ENCODE results near the gene ESYT2.

Gene ESYT2

DNA sequence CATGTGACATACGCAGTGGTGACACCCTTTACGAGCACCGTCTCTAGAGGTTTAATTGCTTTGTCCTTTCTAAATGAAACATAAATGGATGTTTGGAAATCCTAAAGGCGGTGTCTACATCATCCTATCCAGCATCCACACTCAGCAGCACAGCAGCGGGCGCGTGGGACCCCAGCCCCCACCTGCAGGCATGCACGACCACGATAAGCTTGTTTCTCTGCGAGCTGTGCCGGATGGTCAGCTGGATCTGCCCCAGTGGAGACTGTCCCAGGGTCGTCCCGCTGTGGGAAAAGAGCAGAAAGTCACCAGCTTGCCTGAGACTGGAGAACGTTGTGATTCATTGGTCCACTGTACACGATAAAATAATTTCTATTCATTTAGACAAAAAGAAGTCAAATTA is 90.5 kb downstream of the ESYT2 start:
- DNase-seq: no peak

DNA sequence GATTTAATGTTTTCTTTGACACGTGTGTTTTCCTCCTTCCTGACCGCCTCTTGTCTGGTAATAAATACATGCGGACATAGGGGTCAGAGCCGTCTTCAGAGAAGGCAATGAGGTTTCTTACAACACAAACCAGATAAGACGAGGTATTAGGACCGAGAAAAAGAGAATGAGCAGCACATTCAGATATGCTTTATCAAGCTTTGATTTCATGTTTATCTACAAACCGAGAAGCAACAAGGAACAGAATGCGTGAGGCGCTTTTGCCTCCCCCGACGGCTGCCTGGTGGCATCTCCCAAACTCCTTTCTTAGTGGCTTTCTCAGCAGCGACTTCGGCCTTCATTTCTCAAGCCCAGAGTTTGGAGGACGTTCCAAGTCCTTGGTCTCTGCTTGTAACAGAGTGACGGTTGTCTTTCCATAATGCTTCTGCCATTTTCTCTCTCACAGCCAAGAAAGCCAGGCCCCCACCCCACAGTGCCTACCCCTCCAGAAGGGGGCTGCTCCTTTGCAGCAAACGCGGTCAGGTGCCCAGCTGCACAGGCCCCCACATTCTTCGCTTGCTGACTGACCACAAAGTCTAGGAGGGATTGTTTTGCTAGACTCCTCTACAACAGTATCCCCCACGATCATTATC is 92.1 kb downstream of the ESYT2 start:
- DNase-seq: no peak

DNA sequence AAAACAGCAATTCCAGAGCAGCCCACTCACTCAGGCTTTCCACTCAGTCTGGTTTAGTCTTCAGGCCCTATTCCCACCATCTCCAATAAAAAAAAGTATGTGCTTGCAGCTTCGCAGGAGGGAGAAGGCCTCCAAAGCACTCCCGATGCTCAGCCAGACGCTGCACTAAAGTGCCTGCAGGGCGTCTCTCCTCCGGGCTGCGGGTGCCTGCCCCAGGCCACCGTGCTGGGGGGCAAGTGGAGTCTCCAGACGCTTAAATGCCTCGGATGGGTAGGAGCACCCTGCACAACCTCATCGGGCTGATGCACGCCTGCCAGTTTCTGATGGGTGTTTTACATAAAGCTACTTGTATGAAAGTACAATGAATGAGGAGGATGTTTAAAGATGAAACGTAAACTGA is 93.4 kb downstream of the ESYT2 start:
- no peak for DNase-seq

- no peak for DNase-seq
Measured at GRCh38 chr7:158734861-158735260, 94.4 kb downstream of the ESYT2 start.

DNA sequence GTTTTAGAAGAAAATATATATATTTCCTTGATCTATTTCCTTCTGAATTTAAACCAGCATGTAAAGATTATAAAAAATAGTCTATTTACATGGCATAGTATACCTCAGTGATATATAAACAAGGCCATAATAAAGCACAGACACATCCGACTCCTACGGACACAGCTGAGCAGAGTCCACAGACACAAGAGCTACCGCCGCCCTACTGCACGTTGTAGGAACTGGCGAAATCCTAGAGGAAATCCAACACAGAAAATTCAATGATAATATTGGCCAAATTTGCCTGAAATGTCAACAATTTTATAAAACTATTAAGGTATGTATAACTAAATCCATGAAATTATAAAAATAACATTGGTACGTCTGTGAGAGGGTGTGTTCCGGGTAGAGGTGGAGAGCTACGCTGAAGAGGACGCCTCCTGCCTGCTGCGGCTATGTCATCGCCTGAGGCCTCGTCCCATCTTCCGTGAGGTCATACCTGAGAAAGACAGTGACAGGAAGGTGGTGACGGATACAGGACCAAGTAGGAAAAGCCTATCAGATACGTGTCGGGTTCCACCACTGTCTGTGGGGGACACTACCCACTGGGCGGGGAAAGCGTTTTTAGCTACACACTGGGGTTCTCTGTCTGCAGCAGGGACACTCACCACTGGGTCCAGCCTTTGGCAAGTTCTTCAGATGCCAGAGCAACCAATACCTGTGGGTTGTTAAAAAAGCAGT is 95.4 kb downstream of the ESYT2 start:
- DNase-seq: no peak

DNA sequence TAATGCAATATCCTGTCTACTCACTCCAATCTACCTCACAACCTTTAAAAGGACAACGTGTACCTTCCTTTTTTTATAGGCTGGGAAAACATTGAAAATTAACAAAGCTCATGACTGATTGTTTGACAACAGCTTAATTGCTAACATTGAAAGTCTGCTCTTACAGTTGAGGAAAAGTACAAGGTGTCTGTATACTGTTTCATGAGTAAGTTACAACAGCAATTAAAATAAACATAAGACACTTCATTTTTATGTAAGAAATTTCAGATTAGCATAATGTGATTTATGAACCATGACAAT is 96.1 kb downstream of the ESYT2 start:
- no peak for DNase-seq

- no peak for DNase-seq
Measured at GRCh38 chr7:158732494-158733219, 96.7 kb downstream of the ESYT2 start.

DNA sequence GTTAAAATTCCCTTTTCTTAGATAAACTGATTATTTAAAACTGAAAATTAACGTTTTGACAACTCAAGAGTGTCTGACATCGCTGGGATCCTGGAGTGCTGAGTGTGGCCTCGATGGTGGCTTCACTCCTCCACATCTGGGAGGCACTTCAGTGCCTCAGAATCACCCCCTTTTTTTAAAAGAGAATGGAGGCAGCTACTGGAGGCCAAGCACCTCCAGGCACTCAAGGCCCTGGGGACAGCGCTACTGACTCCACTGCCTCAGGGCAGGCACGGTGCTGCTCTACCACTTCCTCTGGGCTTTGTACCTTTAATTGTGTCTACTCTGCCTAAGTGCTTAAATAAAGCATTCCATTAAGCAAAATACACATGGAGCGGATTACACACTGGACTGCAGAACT is 97.5 kb downstream of the ESYT2 start:
- no peak for DNase-seq

DNA sequence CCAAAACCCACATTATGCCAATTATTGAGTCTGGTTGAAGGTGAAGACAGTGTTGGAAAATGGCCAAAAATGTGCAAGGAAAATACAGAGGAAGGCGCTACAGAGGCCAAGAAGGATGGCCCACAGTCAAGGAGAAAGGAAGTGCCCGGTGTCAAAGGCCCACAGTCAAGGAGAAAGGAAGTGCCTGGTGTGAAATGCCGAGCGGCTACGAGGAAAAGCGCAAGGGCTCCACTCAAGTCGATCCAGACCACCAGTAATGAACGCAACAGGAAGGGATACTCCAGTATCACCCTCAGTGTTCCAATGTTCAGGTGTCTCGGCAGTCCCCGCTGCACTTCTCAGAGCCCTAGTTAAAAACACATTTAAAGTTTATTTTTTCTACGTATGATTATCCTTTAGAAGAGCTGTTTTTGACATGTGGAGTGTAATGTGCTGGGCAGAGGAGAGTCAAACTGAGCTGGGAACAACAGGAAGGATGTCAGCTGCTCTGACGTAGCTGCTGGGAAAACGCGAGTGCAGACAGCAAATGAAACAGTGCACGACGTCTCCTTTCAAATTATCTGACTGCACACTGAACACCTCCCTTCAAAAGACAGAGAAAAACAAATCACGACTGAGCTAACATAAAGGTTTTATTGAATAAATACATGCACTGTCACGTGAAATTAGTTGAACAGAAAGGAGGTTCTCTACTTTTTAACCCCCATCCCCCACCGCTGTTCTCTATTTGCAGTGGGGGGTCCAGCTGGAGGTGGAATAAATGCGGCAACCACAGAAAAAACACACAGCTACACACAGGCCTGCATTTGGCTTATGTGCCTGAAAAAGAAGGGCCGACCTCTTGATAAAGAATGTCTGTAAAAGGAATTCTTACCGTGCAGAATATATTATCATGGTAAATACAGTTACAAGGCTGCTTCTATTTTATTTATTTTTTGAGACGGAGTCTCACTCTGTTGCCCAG is 98.6 kb downstream of the ESYT2 start:
- DNase-seq: no peak

- DNase-seq: no peak
Measured at GRCh38 chr7:158729646-158730382, 99.5 kb downstream of the ESYT2 start.

- DNase-seq: no peak
Measured at GRCh38 chr7:158728911-158729645, 100.2 kb downstream of the ESYT2 start.

- no peak for DNase-seq
Measured at GRCh38 chr7:158727690-158728089, 101.6 kb downstream of the ESYT2 start.

DNA sequence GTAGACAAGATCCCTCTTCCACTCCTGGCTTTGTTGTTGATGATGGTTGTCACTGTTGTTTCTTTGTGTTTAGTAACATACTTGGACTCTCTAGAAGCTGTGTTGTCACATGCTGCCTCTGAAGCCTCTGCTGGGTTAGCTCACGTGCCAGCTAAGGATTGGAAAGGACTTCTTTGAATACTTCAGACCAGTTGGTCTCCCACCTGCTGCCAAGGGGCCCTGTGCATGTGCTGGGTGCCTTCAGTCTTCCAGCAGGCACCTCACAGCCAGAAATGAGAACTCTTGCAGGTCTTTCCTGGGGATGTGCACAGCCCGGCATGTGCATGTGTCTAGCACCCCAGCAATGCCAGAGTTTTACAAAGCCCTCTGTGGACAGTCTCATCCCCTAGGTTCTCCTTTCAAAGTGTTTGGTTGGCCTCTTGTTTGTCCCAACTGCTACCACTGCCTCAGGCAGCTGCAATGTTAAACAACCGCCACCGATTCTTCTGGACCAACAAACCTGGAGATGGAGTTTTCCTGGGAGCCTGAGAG is 103.0 kb downstream of the ESYT2 start:
- no peak for DNase-seq

- DNase-seq: no peak
Measured at GRCh38 chr7:158725506-158725800, 103.9 kb downstream of the ESYT2 start.

- DNase-seq: no peak
Measured at GRCh38 chr7:158724658-158725505, 104.4 kb downstream of the ESYT2 start.

- DNase-seq: no peak
Measured at GRCh38 chr7:158723714-158724385, 105.5 kb downstream of the ESYT2 start.

DNA sequence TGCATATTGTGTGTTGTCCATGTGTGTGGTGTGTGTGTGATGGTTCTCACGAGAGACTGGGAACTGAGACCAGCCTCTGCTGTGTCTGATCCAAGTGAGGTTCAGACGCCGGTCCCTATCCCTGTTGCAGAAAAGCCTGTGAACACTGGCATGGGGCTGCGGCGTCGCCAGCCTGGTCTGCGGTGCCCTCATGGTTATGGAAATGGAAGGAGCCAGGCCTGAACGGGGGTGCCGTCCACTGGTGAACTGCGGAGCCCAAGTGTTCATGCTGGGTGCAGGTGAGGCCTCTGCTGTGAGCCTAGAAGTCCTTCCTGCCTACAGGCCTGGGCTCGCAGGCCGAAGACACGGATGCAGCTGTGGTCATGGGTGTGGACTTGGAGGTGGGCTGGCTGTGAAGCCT is 106.0 kb downstream of the ESYT2 start:
- no peak for DNase-seq

DNA sequence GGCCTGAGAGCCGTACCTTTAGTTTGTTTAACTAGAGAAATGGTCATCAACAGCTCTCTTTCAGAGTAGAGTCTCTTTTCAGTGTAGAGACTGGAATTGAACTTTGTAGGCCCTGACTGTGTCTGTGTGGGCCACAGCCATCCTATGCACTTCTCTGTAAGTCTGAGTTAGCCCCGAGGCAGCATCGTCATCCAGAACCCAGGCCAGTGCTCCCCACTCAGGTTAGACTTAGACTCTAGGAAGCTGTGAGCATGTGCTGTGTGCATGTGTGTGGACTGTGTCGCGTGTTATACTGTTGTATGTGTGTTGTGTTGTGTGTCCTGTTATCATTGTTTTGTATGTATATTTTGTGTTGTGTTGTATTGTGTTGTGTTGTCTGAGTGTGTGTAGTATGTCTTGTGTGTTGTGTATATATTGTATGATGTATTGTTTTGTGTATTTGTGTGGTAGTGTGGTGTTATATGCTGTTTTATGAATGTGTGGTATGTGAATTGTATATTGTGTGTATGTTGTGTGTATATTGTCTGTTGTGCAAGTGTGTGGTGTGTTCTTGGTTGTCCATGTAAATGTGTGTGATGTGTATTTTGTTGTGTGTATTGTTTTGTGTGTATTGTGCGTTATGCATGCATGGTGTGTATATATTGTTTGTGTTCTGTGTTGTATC is 106.6 kb downstream of the ESYT2 start:
- DNase-seq: no peak

- no peak for DNase-seq
Measured at GRCh38 chr7:158720112-158720511, 109.2 kb downstream of the ESYT2 start.

DNA sequence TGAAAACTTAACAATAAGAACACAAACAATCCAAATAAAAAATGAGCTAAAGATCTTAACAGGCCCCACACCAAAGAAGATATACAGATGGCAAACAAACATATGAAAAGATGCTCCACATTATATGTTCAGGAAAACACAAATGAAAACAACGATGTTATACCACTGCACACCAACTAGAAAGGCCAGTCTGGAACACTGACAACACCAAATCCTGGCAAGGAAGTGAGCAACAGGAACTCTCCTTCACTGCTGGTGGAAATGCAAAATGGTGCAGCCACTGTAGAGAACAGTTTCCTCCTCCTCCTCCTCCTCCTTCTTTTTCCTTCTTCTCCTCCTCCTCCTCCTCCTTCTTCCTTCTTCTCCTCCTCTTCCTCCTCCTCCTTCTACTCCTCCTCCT is 112.5 kb downstream of the ESYT2 start:
- no peak for DNase-seq
